ENCODE data around the gene ZNF22. TPM values are rescaled to one million over a fixed set of nuclear protein-coding genes. Genes with fewer than 3 reads are reported as not detected.

Gene ZNF22
- total and polyA plus RNA-seq, 2 of the 8 experiments (the other 6 are each of a cell fraction or from before 2014, with no cell fraction given): 18.2 to 45.2 TPM

DNA sequence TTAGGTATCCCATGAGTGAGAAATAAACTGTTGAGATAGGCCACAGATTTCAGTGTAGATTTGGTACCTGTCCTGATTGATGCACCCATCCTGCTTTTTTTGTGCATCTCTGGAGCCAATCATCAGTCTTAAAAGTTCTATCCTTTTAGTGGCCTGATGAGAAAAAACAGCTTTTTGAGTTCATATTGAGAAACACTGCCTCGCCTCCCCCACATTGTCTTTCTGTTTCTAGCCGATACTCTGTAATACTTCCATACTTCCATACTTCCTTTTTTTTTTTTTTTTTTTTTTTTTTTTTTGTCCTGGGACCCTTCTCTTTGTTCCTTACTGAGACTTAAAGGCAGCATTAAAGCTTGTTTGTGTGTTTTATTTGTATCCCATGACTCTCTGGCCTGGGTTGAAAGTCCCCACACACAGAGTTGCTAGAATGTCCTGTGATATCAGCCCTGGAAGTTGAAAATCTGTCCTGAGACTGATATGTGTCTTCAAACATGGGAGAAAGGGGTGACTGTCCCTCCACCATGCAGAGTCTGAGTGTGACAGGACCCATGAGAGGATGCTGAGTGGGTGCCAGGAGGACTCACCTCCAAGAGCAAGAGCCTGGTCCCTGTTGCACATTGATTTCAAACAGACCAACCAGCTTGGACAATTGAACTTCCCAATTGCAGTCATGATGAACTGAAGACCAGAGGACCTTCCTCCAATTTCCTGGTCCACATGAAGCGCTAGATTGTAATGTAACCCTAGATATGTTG lies 5.7 kb downstream of the ZNF22 start (continued):
- TF ChIP-seq BACH1 (IDR thresholded peaks at IDR 0.05; ENCODE audit: low read length): no peak
